Parathyroid adenoma (tissue), 2 donors: Measurements from ENCODE around the gene CABLES2.

ENCODE experiments used
- H2AFZ ChIP-seq: fragments of 300-600 bp; sonication (generic); one replicate; pipeline ENCODE4 v1.7.0; 2017; ENCODE audit warnings: antibody characterized with exemption, mild to moderate bottlenecking
- H3K27ac ChIP-seq: fragments of 300-600 bp; sonication (generic); one replicate; pipeline ENCODE4 v1.7.0; 2017
- H3K27me3 ChIP-seq: fragments of 300-600 bp; sonication (generic); one replicate; pipeline ENCODE4 v1.7.0; 2017; ENCODE audit warnings: low read length; ENCODE audit not compliant: control insufficient read depth, insufficient read depth
- H3K36me3 ChIP-seq: fragments of 300-600 bp; sonication (generic); one replicate; pipeline ENCODE4 v1.7.0; 2017; ENCODE audit warnings: low read length; ENCODE audit not compliant: control insufficient read depth, insufficient read depth
- H3K4me1 ChIP-seq: fragments of 300-600 bp; sonication (generic); one replicate; pipeline ENCODE4 v1.7.0; 2017; ENCODE audit warnings: control low read depth
- H3K4me2 ChIP-seq: fragments of 300-600 bp; sonication (generic); one replicate; pipeline ENCODE4 v1.7.0; 2017; ENCODE audit warnings: low read length
- H3K4me3 ChIP-seq: fragments of 300-600 bp; sonication (generic); one replicate; pipeline ENCODE4 v1.7.0; 2017; ENCODE audit warnings: low read depth, low read length
- H3K79me2 ChIP-seq: fragments of 300-600 bp; sonication (generic); one replicate; pipeline ENCODE4 v1.7.0; 2017; ENCODE audit warnings: control low read depth
- H3K9ac ChIP-seq: fragments of 300-600 bp; sonication (generic); one replicate; pipeline ENCODE4 v1.7.0; 2017; ENCODE audit warnings: mild to moderate bottlenecking
- H3K9me3 ChIP-seq: fragments of 300-600 bp; sonication (generic); one replicate; pipeline ENCODE4 v1.7.0; 2017; ENCODE audit warnings: low read length; ENCODE audit not compliant: control insufficient read depth
- CTCF ChIP-seq: fragments of 300-600 bp; sonication (generic); IDR thresholded peaks from one replicate; pipeline ENCODE4 v1.7.0; 2017; ENCODE audit warnings: antibody characterized with exemption, mild to moderate bottlenecking
- donor health status: primary hyperparathyroidism.

The CABLES2 gene

GRCh38 chr20:62382306-62383198, 24.5 kb downstream of the CABLES2 start:
- Histone ChIP-seq H3K27me3 (no peaks in the 10 kb centered on the region), H3K9me3 (no peaks in the 10 kb centered on the region), H3K36me3 (no peaks in the 10 kb centered on the region), H3K9ac (no peak overlapping the region), H3K4me1 (peaks cover 9% of the 10 kb centered on the region), H3K4me3 (no peak overlapping the region), H3K4me2 (no peak overlapping the region), H3K79me2 (peaks cover 11% of the 10 kb centered on the region), H2AFZ (no peak overlapping the region), H3K27ac (no peak overlapping the region)
- TF ChIP-seq CTCF, result peak; percentile 95

GRCh38 chr20:62381842-62382241, 25.2 kb downstream of the CABLES2 start:
- TF ChIP-seq CTCF, result no peak
- Histone ChIP-seq H3K4me3 (no peak overlapping the region), H3K27me3 (no peaks in the 10 kb centered on the region), H3K79me2 (peaks cover 9% of the 10 kb centered on the region), H3K27ac (peak overlapping the region; percentile 41), H3K36me3 (no peaks in the 10 kb centered on the region), H3K9ac (no peak overlapping the region), H2AFZ (no peak overlapping the region), H3K4me1 (peaks cover 11% of the 10 kb centered on the region), H3K9me3 (no peaks in the 10 kb centered on the region), H3K4me2 (no peak overlapping the region)

- Histone ChIP-seq H3K27me3 (no peaks in the 10 kb centered on the region), H3K79me2 (peaks cover 7% of the 10 kb centered on the region), H3K27ac (peak overlapping the region; percentile 41), H3K4me2 (no peak overlapping the region), H3K4me3 (no peak overlapping the region), H3K9ac (no peak overlapping the region), H3K4me1 (peaks cover 11% of the 10 kb centered on the region), H3K9me3 (no peaks in the 10 kb centered on the region), H3K36me3 (no peaks in the 10 kb centered on the region), H2AFZ (no peak overlapping the region)
- TF ChIP-seq CTCF, result no peak
Observed at GRCh38 chr20:62381202-62381797, 25.8 kb downstream of the CABLES2 start.

GRCh38 chr20:62378215-62378614, 28.9 kb downstream of the CABLES2 start:
- Histone ChIP-seq H3K79me2 (no peaks in the 10 kb centered on the region), H3K4me1 (peaks cover 15% of the 10 kb centered on the region), H3K27me3 (no peaks in the 10 kb centered on the region), H2AFZ (no peak overlapping the region), H3K4me2 (no peak overlapping the region), H3K9me3 (no peaks in the 10 kb centered on the region), H3K4me3 (no peak overlapping the region), H3K27ac (no peak overlapping the region), H3K36me3 (no peaks in the 10 kb centered on the region), H3K9ac (no peak overlapping the region)
- no peak for TF ChIP-seq CTCF
